LNCaP clone FGC (cell line): ENCODE results near the gene ECHDC1.
"Not testable (repeated sequence)": the region's sequence is repeated elsewhere in the genome, so short reads cannot be mapped to it uniquely, and the experiment has no call there.

Experiments
- DNase-seq: peaks from one replicate; pipeline ENCODE4 v3.0.0-alpha.2; 2011; ENCODE audit warnings: low read depth
- H3K4me3 ChIP-seq: 2 replicates; pipeline ENCODE4 v1.5.1; 2011; ENCODE audit warnings: mild to moderate bottlenecking, low read depth, low read length, control low read depth
- TF ChIP-seq, protein P1 (sequence below): IDR thresholded peaks from 2 replicates; pipeline ENCODE4 v1.5.1; 2012; ENCODE audit warnings: mild to moderate bottlenecking; ENCODE audit not compliant: control insufficient read depth, insufficient read depth; ENCODE audit errors: extremely low read depth

The ECHDC1 gene

DNA sequence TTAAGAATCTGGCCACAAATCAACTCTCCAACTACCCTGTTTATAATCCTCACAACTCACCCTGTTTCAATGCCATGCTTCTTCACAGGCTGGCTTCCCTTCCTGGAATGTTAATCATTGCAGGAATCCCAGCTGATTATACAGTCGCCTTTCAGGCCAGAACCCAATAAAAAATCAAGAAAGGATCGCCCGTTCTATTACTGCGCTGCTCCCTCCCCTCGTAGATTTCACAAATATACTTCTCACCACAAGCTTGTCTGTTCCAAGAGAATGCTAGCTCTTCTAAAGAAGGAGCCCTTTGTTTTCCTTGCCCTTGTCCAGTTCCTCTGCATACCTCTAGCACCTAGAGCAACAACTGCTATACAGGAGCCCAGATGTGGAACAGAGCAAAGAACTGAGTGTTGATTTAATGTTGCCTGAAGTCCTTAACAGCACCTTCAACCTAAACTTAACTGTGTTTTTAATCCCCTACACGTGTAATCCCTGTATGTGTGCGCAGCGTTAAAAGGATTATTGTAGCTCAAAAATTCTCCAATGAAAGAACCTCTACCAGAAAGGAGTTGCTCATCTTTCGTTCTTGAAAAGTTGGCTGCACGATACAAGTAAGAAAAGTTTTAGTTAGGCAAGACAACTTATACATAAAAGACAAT lies 988 bp downstream of the ECHDC1 start:
- H3K4me3 ChIP-seq = peak overlapping the region; percentile 37
- TF ChIP-seq, protein P1, sequence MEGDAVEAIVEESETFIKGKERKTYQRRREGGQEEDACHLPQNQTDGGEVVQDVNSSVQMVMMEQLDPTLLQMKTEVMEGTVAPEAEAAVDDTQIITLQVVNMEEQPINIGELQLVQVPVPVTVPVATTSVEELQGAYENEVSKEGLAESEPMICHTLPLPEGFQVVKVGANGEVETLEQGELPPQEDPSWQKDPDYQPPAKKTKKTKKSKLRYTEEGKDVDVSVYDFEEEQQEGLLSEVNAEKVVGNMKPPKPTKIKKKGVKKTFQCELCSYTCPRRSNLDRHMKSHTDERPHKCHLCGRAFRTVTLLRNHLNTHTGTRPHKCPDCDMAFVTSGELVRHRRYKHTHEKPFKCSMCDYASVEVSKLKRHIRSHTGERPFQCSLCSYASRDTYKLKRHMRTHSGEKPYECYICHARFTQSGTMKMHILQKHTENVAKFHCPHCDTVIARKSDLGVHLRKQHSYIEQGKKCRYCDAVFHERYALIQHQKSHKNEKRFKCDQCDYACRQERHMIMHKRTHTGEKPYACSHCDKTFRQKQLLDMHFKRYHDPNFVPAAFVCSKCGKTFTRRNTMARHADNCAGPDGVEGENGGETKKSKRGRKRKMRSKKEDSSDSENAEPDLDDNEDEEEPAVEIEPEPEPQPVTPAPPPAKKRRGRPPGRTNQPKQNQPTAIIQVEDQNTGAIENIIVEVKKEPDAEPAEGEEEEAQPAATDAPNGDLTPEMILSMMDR = no peak
- no peak for DNase-seq

DNA sequence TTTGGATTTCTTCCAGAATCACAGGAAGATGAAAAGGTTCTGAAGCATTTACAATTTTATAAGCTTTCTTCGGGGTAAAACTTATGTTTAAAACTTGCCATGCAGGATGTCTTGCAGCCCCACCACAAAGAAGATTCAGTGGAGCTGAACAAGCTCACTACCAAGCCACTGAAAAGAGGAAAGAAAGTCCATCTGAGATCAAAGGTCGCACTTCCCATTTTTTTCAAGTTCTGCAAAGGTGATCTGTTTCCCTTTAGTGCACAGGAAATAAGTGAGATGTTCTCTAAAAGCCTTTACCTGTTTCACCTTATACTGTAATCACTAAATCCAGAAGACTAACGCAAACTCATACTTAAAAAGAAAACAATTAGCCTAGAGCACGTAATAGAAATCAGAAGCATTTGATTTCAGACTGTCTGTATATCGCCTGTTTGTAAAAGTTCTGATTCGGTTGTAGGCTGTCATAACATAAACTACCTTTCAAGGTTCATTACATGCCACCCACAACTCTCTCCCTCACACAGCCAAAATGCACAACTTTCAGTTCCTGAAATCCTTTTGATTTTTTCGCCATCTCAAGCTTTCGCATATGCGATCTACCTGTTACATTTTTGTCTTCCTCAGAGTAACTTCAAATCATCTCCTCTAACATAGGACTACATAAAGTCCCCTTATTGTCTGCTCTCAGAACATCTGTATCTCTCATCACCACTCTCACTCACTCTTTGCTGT lies 1.8 kb downstream of the ECHDC1 start:
- TF ChIP-seq, protein P1 = no peak
- DNase-seq = no peak
- no peak overlapping the region for H3K4me3 ChIP-seq

DNA sequence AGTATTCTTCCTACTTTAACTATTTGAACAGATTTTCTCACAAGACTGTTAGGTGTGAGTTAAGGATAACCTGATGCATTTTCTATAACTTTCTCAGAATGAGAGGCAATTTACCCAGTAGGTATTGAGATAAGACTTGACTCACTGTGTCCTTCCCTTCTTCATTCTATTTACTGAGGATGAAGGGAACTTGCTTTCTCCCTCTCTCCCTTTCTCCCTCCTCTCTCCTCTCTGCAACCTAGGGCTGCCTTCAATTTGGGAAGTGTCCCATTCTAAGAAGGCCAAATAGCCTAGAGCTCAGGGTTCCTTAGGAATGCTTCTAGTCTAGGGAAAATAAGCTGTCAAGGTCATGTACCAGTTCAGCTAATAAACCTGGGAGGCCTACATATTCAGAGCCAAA lies 3.2 kb downstream of the ECHDC1 start:
- TF ChIP-seq, protein P1 = no peak
- H3K4me3 ChIP-seq = no peak overlapping the region
- no peak for DNase-seq

DNA sequence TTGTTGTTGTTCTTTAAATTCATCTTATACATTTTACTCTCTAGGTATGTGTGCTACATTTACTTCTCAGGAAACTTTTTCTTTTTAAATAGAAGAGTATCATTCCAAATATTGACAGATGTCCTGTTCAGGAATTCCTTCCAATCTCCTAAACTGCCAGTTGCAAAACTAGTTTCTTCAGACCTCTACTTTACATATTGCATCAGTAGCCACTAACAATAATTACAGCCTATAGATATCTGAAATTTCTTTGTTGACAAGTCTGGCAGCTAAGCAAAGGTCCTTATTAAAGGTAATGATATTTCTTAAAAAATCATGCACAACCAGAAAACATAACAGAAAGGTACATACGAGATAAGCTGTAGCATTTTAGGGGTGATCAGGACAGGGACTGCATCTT lies 4.5 kb downstream of the ECHDC1 start:
- no peak overlapping the region for H3K4me3 ChIP-seq
- TF ChIP-seq, protein P1 = no peak
- DNase-seq = no peak

DNA sequence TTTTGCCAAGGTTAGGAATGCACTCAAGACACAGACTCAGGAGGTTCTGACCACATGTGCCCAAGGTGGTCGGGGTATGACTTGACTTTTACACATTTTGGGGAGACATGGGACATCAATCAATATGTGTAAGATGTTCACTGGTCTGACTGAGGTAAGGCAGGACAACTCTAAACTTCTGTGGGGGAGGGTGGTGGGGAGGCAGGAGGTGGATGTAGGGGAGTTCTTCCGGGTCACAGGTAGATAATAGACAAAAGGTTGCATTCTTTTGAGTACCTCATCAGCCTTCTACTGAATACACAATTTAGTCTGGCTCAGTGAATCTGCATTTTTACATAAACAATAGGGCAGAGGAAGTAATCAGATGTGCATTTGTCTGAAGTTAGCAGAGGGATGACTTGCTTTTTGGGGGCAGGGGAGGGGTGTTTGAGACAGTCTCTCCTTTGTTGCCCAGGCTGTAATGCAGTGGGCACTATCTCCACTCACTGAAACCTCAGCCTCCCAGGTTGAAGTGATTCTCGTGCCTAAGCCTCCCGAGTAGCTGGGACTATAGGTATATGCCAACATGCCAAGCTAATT lies 10.9 kb downstream of the ECHDC1 start:
- TF ChIP-seq, protein P1 = no peak
- DNase-seq = no peak
- H3K4me3 ChIP-seq = no peak overlapping the region

DNA sequence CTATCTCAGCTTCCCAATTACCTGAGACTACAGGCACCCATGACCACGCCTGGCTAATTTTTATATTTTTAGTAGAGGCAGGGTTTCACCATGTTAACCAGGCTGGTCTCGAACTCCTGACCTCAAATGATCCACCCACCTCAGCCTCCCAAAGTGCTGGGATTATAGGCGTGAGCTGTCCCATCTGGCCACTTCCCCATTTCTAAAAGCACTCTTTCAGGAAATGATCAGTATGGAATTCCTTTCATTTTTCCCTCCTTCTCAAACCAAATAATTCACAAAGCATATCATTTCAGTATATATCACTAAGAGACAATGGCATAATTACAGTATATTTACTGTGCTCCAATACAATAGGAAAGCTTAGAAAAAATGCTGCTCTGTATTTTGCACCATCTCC lies 12.2 kb downstream of the ECHDC1 start:
- DNase-seq, H3K4me3 ChIP-seq: not testable (repeated sequence)

DNA sequence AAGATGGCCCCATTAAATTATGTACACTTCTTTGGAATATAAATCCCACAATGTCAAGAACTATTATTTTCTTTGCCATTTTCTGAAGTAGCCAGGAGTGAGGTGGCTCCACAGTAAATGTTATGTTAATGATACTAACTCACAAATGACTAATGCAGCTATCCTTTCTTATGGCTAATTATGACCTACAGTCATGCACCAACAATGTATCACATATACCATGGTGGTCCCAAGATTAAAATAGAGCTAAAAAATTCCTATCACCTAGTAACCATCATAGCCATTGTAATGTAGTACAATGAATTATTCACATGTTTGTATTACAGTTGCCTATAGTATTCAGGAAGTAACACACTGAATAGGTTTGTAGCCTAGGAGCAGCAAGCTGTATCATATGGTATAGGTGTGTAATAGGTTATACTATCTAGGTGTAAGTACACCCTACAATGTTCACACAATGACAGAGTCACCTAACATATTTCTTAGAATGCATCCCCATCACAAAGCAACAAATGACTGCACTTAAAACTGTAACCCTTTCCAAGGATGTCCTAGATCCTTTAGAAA lies 15.3 kb downstream of the ECHDC1 start:
- no peak overlapping the region for H3K4me3 ChIP-seq
- no peak for DNase-seq
- TF ChIP-seq, protein P1 = no peak
